Activated gamma-delta T cell (primary cell): Measurements from ENCODE around the gene ATG7.
"Not testable (repeated sequence)": the region's sequence is repeated elsewhere in the genome, so short reads cannot be mapped to it uniquely, and the experiment has no call there.

ENCODE experiments used
- DNase-seq: peaks from one replicate; lab custom pipeline; 2025; lab: John Stamatoyannopoulos, UW

The ATG7 gene

DNA sequence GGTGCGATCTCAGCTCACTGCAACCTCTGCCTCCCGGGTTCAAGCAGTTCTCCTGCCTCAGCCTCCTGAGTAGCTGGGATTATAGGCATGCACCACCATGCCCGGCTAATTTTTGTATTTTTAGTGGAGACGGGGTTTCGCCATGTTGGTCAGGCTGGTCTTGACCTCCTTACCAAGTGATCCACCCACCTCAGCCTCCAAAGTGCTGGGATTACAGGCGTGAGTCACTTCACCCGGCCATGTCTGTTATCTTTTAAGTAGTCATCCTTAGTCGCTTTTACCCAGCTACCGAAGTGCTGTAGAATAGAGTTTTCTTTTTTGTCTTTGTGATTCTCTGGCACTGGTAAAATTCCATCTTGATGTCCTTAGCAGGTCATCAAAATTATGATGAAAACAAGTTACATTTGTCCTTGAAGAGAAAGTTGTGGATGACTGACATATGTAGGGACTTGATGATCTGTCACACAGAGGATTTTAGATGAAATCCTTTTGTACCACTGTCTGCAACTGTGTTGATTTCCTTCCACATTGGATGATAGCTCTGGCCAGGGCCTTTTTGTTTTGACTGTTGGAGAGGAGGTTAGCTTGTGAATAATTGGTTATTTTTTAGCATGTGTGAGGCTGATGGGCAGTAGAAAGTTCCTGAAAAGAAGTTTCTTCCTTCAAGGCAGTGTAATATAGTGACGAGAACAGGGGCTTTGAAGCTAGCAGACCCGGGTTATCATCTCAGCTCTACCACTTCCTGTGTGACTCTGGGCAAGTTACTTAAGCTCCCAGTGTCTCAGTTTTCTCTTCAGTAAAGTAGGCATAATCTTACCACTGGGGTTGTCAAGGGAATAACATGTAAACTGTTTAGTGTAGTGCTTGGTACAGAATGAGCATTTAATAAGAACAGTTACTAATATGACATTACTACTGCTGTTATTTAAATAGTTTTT lies 18.8 kb downstream of the ATG7 start:
- no peak for DNase-seq

DNA sequence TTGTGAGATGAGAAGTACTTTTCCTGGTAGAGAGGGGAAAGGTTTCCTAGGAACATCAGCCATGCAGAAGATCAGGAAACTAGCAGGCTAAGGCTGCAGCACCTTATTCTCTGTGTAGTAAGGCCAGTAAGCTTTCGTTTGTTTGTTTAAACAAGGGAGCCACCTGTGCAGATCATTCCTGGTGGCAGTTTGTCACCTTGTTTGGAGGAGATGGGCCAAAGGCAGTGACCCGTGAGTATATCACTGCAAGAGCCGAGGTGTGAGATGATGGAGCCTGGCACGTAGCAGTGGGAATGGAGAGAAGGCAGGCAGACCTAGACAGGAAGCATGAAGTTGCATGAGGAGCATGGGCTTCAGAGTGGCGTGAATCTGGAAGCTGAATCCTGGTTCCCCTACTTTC lies 19.6 kb downstream of the ATG7 start:
- DNase-seq: no peak

DNA sequence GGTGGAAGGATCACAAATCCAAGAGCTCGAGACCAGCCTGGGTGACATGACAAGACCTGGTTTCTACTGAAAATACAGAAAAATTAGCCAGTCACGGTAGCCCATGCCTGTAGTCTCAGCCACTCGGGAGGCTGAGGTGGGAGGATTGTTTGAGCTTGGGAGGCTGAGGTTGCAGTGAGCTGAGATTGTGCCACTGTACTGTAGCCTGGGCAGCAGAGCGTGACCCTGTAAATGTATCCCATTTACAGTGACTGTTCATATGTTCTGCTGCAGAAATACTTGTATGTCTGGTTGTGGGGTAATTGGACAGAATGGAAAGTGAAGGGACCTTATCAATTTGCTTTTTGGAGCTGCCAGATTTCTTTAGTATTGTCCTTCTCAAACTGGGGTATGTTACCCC lies 24.9 kb downstream of the ATG7 start:
- DNase-seq: no peak

DNA sequence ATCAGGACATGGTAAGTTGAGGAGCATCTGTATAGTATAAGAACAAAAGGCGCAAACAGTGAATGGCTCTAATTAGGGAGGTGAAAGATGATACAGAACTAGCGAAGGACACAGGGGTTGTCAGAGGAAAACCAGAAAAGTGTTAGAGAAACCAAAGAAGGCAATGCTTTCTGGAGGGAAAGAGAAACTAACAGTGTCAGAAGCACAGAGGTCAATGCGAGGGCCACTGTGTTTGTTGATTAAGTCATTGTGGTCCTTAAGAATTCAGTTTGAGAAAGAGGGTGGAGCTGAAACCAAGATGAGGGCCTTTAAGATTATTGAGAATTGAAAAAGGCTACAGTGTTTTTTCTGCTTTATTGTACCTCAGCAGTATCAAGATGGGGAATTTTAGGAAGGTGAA lies 28.8 kb downstream of the ATG7 start:
- DNase-seq: no peak

DNA sequence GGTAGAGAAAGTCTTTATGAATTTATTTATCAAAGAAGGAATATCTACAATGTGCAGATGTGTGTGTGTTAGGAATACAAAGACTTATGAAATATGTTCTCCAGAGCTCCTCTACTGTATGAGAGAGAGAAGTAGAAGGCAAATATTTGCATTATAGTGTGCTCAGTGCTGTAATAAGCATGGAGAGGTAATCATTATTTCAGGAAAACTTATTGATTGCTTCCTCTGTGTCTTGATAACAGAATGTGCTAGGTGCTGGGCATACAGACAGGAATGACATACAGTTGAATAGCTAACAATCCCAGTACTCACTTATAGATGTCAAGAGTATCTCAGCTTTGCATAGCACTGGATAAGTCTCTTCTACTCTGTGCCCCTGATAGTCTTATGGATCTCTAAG lies 30.2 kb downstream of the ATG7 start:
- no peak for DNase-seq

DNA sequence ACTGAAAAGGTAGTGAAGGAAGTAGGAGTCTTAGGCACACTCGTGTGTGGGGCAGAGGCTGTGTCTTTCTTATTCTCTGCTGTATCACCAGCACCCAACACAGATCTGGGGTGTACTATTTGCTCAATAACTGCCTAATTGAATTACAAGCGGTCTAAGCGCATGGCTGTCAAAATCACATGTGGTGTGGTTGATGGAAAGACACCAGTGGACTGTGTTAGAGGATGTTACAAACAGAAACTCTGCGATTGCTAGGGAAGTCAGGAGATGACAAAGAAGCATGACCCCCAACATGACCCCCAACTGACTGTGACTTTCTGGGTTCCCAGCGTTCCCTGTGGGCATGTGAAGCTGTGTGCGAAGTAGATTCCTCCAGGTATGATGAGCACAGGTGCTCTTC lies 32.0 kb downstream of the ATG7 start:
- no peak for DNase-seq

DNA sequence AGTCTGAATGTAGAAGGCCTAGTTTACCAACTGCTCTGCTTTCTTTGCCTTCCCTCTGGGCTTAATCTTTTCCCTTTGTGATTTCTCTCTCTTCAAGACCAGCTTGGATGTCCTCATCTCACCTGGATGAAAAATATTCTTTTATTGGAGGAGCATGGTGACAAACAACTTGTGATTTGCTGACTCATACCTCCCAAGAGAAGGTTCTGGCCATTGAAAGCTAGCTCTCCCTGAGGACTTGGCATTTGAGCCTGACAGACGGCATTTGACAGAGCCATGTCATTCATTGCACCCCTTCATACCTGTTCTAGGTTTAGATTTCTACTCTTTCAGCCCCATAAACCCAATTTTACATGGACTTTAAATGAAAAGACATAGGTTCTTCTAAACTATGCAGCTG lies 33.3 kb downstream of the ATG7 start:
- no peak for DNase-seq

DNA sequence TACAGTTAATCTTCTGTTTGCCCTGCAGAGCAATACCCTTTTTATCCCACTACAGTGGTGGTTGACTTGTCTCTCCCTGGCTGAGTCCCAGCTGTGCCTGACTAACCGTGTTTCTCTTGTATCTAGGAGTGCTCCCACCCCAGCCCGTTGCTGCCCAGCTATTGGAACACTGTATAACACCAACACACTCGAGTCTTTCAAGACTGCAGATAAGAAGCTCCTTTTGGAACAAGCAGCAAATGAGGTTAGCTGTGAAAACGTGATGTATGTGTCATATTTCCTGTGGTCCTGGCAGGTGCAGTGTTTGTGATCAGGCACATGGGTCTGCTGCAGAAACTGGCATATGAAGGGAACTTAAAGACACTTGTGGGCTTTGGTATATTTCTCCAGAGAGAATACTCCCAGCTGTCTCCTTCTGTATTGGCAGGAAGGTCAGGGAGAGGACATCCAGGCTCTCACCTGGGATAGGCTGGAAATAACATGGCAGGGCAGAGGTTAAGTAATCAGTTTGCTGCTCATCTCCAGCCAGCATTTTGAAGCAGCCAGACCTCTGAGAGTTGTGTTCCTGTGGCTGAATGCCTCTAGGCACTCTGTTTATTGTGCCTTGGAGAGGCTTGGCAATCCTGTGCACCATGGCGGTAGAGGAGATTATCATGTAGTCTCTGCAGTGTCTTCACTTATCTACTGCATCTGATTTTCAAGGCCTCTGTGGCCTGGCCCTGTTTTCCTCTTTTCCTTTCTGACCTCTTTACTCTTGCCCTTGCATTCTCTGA lies 34.8 kb downstream of the ATG7 start:
- DNase-seq: no peak

DNA sequence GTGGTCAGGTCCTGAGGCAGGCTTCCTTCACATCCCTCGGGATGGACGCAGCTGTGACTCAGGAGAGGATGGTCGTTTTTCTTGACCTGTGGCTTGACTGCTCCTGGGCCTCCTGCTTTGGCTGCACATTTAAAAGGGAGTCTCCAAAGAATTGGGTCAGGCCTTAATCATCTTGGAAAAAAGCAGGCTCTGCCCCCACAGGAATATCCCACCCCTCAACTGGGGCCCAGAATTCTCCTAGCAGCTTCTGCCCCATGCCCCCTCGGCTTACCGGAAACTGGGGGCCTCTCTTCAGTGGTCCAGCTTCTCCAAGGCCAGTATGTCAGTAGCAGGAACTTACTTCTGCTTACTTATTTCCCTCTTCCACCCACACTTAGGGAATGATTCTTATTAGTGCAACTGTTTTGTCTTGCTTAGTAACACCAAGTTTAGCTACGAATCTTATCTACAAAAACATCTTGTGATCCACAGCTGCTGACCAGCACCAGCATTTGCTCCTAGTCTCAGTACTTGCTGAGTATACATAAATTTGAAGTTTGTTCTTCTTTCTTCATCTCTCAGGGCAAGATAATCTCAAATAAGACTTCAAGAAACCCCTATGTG lies 35.7 kb downstream of the ATG7 start:
- no peak for DNase-seq

DNA sequence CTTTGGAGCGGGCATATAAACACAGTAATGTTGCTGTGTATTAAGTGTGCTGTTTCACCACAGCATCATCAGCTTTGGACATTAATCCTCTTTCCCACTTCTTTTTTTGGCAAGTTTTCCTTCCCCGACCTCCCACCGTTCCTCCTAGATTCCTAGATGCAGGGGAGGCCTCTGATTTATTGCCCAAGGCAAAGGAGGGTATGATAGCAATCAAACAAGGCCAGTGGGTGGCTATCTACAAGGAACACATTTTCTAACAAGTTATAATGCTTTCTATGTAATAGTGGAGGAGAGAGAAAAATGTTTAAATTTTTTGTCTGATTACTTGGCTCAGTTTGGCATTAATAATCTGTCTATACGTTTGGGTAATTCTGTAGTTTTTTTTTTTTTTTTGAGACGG lies 38.1 kb downstream of the ATG7 start:
- DNase-seq: no peak

DNA sequence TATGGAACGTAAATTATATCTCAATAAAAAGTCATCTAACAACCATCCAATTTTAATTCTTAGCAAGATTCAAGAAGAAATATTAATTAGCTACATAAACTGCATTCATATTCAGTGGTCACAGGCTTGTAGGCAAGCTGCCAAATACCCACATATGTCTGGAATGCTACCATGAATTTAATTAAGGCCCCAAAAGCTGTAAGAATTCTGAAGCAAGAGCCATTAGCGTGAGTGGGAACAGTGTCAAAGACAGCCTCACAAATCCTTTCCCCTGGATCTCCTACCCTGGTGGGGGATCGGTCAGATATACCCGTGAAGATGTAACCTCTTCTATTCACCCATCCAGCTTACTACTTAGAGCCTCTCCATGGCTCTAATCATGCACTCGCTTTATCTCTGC lies 40.0 kb downstream of the ATG7 start:
- DNase-seq: no peak

DNA sequence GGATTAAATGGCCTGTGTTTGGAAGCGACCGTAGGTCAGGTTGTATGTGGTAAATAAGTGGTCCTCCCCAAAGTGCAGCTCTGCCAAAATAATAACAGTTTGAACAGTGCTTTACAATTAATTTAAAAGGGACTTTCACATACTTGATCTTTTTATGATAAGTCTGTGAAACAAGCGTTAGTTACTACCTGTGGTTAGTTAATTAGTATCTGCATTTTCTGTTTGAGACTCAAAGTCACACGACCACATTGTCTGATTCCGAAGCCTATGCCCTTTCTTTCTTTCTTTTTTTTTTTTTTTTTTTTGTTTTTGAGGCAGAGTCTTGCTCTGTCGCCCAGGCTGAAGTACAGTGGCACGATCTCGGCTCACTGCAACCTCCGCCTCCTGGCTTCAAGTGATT lies 45.1 kb downstream of the ATG7 start:
- no peak for DNase-seq

DNA sequence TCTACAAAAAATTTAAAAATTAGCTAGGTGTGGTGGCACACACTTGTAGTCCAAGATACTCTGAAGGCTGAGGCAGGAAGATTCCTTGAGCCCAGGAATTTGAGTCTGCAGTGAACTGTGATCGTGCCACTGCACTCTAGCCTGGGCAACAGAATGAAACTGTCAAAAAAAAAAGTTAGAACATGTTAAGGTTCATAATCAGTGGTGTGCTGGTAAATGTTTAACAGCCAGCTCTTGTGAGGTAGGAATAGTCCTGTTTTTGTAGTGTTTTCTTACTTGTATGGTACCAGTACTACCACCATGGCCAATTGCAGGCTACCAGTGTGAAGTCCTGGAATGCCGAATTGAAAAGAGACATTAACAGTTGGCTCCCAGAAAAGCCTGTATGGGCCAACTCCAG lies 50.7 kb downstream of the ATG7 start:
- no peak for DNase-seq

DNA sequence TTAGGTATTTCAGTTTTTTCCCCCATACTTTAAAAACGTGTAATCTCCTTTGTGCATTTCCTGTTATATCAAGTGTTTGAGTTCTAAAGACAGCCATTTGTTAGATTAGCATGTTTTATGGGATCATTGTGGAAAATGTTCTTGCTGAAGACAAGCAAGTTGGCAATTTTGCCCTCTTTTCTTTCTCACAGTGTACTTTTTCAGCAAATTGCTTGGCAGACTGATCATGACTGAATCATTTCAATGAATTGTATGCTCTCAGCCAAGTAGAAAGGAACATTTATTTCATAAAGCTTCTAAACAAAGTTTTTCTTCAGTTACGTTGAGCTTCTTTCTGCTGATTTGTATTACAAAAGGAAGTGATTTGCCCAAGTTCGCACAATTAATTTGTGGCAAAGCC lies 51.6 kb downstream of the ATG7 start:
- DNase-seq: no peak

DNA sequence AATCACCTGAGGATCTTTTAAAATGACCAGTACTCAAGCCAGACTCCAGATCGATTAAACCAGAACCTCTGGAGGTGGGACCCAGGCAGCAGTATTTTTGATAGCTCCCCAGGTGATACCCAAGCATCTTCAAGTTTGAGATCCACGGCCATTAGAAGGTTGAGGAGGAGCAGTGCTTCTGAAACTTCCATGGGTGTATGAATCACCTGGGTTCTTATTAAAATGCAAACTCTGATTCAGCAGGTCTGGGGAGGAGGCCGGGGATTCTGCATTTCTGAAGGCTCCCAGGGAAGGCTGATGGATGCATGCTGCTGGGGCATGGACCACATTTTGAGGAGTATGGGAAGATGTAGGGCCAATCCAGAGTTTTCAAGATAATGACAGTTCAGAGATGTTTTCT lies 55.4 kb downstream of the ATG7 start:
- DNase-seq: no peak

DNA sequence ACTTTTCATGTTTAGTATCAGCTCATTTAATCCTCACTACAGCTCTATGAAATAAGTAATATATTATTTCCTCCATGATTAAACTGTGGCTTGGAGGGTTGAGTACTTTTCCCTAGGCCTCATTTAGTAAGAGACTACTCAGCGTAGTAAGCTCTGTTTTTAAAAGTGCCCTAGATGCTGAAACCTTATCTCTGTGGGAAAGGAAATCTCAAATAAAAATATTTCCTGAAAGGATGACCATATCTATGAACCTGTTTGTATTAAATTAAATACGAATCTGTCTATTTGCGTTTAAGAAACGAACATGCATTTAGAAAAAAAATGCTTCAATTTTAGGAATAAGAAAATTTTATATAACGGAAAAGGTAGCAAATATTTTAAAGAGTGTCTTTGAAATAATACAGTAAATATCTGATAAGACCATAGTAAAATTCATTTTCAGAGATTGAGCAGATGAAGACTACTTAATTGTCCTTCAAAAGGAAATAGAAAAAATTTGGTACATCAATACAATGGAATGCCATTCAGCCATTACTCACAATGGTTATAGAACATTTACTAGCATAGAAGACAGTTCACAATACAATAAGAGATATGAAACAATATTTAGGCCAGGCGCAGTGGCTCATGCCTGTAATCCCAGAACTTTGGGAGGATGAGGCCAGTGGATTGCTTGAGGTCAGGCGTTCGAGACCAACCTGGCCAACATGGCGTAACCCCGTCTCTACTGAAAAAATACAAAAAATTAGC lies 56.2 kb downstream of the ATG7 start:
- DNase-seq: no peak

DNA sequence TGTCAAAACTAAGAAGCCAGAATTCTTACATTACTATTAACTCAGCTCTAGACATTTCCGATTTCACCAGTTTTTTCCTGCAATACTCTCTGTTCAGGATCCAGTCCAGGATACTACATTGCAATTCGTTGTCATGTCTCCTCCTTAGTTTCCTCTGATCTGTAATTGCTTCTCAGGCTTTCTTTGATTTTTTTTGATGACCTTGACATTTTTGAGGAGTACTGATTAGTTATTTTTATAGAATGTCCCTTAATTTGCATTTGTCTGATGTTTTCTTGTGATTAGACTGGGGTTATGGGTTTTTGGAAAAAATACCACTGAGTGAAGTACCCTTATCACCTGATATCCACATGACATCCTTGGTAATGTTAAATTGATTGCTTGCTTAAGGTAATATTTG lies 57.6 kb downstream of the ATG7 start:
- DNase-seq: no peak

DNA sequence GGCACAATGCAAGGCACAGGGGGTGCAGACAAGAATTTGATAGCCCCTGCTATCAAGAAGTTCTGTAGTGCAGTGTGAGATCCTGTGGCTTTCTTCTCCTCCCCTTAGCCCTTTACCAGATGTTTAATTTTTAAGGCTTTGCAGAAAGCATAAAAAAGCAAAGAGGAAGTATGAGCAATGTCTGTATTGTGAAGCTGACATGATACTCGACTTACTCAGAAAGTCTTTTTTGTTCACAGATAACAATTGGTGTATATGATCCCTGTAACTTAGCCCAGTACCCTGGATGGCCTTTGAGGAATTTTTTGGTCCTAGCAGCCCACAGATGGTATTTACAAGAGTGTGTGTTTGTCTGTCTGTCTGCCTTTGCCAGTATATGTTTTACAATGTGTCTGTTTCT lies 58.9 kb downstream of the ATG7 start:
- DNase-seq: no peak

DNA sequence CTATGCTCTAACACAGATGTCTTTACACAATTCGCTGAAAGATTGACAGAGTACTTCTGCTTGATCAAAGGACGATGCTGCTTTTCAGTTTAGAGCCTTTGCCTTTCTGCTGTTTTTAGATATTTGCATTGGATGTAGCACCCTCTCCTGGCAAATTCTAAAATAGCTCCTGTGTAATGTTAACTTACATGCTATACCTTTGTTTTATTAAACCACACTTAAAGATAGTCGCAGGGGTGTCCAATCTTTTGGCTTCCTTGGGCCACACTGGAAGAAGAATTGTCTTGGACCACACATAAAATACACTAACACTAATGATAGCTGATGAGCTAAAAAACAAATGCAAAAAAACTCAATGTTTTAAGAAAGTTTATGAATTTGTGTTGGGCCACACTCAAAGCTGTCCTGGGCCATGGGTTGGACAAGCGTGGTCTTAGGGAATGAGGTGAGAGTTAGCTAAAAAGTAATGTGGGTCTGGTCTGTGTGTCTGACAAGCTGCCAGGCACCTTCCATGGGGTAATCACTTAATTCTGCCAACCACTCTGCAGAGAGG lies 62.9 kb downstream of the ATG7 start:
- DNase-seq: no peak

DNA sequence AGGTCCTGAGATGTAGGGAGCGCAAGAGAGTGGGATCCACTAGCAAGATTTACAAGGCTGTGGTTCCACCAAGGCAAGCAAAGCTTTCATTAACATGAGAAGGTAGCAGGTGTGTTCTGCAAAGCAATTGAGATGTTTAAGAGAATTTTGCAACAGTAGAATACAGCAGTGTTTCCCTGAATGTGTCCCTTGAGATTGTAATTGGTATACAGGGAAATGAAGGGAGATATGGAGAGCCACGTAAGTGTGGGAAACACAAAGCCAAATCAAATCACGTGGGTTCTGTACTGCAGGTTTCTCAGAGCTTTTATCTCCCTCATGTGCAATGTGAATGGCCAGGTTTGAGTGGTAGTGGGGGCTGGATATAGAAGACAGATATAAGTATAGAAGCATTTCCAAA lies 67.3 kb downstream of the ATG7 start:
- no peak for DNase-seq

DNA sequence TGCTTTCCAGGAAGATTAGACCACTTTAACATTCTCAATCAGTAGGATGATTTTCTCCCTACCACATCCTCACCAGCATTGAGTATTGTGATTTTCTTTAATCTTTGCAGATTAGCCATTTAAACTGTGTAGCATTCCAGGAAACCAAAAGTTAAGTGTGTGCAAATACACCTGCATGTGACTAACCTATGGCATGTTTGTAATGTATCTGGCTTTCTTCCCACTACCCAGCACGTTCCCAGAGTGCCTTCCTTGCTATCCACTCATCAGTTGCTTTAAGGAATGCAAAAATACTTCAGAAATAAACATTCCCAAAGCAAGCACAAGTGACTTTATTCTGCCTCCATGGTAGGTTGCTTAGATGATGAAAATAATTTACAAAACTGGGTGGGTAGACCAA lies 74.2 kb downstream of the ATG7 start:
- DNase-seq: no peak

DNA sequence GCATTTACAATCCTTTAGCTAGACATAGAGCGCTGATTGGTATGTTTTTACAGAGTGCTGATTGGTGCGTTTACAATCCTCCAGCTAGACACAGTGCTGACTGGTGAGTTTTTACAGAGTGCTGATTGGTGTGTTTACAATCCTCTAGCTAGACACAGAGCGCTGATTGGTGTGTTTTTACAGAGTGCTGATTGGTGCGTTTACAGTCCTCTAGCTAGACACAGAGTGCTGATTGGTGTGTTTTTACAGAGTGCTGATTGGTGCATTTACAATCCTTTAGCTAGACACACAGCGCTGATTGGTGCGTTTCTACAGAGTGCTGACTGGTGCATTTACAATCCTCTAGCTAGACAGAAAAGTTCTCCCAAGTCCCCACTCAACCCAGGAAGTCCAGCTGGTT lies 76.7 kb downstream of the ATG7 start:
- not testable (repeated sequence) for DNase-seq
